Endodermal cell (in vitro differentiated cells): ENCODE data around the gene TMEM183A. TPM values are rescaled to one million over a fixed set of nuclear protein-coding genes. Genes with fewer than 3 reads are reported as not detected.

Experiments
- DNase-seq: peaks from one replicate; pipeline ENCODE4 v3.0.0-alpha.2; 2017
- H3K27ac ChIP-seq: 2 replicates; pipeline ENCODE4 v1.5.1; 2013; ENCODE audit warnings: mild to moderate bottlenecking, low read depth, low read length, moderate library complexity
- H3K27me3 ChIP-seq: 2 replicates; pipeline ENCODE4 v1.6.1; 2013; ENCODE audit warnings: mild to moderate bottlenecking, low read length, moderate library complexity; ENCODE audit not compliant: insufficient read depth, control insufficient read depth, poor library complexity, severe bottlenecking
- H3K36me3 ChIP-seq: 2 replicates; pipeline ENCODE4 v1.7.0; 2013; ENCODE audit warnings: mild to moderate bottlenecking, low read length, moderate library complexity; ENCODE audit not compliant: control insufficient read depth, insufficient read depth
- H3K4me1 ChIP-seq: one replicate; pipeline ENCODE4 v1.7.0; 2013; ENCODE audit warnings: low read length; ENCODE audit not compliant: control insufficient read depth, insufficient read depth
- H3K4me3 ChIP-seq: 2 replicates; pipeline ENCODE4 v1.5.1; 2013; ENCODE audit warnings: mild to moderate bottlenecking, low read length, moderate library complexity
- H3K9ac ChIP-seq: 2 replicates; pipeline ENCODE4 v1.6.1; 2013; ENCODE audit warnings: mild to moderate bottlenecking, low read length, moderate library complexity; ENCODE audit not compliant: poor library complexity, severe bottlenecking; ENCODE audit errors: extremely low read depth
- H3K9me3 ChIP-seq: 2 replicates; pipeline ENCODE4 v1.6.1; 2013; ENCODE audit warnings: mild to moderate bottlenecking, low read length, moderate library complexity; ENCODE audit not compliant: control insufficient read depth
- H3K27ac Mint-ChIP-seq: 2 replicates; pipeline ENCODE4 v1.8.0; 2020; ENCODE audit warnings: mixed read lengths
- H3K27me3 Mint-ChIP-seq: 2 replicates; pipeline ENCODE4 v1.8.0; 2021; ENCODE audit warnings: mild to moderate bottlenecking, mixed read lengths; ENCODE audit not compliant: insufficient read depth
- H3K36me3 Mint-ChIP-seq: 2 replicates; pipeline ENCODE4 v1.8.0; 2020; ENCODE audit warnings: low read depth, mixed read lengths
- H3K4me1 Mint-ChIP-seq: 2 replicates; pipeline ENCODE4 v1.8.0; 2020; ENCODE audit warnings: mixed read lengths
- H3K4me3 Mint-ChIP-seq: 2 replicates; pipeline ENCODE4 v1.8.0; 2020; ENCODE audit warnings: mild to moderate bottlenecking, moderate library complexity, mixed read lengths
- H3K9me3 Mint-ChIP-seq: 2 replicates; pipeline ENCODE4 v1.8.0; 2020; ENCODE audit warnings: mild to moderate bottlenecking, mixed read lengths
- WGBS, 2 experiments: methylation state at CpG; one replicate each; pipeline versions ENCODE4 v1.1.5 to v1.1.7; 2013; ENCODE audit warnings: missing lambda C conversion rate in 2 of 2, mixed read lengths in 1 of 2; ENCODE audit not compliant: insufficient coverage in 1 of 2, insufficient read length in 1 of 2; 5-methylcytosine and 5-hydroxymethylcytosine counted together
- total RNA-seq, 2 donors: library from RNA; stranded (reverse); fragmentation: NEBNext Ultra II Directional in 1 of 2; extraction: Animal tissue kit (Norgen Biotek cat#: 25700) in 1 of 2; gene quantifications; 2 replicates in 1 of 2; 3 replicates in 1 of 2; pipeline ENCODE4 v1.2.1, GENCODE V29; 2021
- TF ChIP-seq, protein P1 (sequence below): fragments of 200-600 bp; sonication (generic); conservative IDR thresholded peaks from 2 replicates; pipeline ENCODE4 v1.5.0; 2021; ENCODE audit warnings: antibody characterized with exemption, mild to moderate bottlenecking

Gene TMEM183A
- total RNA-seq, 2 donors from 2014 or later = 88.9 to 89.7 TPM

GRCh38 chr1:203055161-203055799 lies 48.1 kb downstream of the TMEM183A start:
- Mint-ChIP-seq H3K36me3 (peaks cover 5% of the 10 kb centered on the region), H3K4me3 (no peak overlapping the region), H3K4me1 (peaks cover 6% of the 10 kb centered on the region), H3K9me3 (no peaks in the 10 kb centered on the region), H3K27me3 (peaks cover 2% of the 10 kb centered on the region), H3K27ac (no peak overlapping the region)
- peak; percentile 86 for DNase-seq
- Histone ChIP-seq H3K4me1 (no peaks in the 10 kb centered on the region), H3K4me3 (no peak overlapping the region), H3K9me3 (peaks cover under 1% of the 10 kb centered on the region), H3K27ac (no peak overlapping the region), H3K36me3 (peaks cover 5% of the 10 kb centered on the region), H3K27me3 (no peaks in the 10 kb centered on the region), H3K9ac (no peak overlapping the region)
- WGBS, 2 experiments = 85 to 87% methylated on average over 7 to 24 of the region's 24 CpGs
- TF ChIP-seq, protein P1, sequence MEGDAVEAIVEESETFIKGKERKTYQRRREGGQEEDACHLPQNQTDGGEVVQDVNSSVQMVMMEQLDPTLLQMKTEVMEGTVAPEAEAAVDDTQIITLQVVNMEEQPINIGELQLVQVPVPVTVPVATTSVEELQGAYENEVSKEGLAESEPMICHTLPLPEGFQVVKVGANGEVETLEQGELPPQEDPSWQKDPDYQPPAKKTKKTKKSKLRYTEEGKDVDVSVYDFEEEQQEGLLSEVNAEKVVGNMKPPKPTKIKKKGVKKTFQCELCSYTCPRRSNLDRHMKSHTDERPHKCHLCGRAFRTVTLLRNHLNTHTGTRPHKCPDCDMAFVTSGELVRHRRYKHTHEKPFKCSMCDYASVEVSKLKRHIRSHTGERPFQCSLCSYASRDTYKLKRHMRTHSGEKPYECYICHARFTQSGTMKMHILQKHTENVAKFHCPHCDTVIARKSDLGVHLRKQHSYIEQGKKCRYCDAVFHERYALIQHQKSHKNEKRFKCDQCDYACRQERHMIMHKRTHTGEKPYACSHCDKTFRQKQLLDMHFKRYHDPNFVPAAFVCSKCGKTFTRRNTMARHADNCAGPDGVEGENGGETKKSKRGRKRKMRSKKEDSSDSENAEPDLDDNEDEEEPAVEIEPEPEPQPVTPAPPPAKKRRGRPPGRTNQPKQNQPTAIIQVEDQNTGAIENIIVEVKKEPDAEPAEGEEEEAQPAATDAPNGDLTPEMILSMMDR = peak; percentile 73

DNA sequence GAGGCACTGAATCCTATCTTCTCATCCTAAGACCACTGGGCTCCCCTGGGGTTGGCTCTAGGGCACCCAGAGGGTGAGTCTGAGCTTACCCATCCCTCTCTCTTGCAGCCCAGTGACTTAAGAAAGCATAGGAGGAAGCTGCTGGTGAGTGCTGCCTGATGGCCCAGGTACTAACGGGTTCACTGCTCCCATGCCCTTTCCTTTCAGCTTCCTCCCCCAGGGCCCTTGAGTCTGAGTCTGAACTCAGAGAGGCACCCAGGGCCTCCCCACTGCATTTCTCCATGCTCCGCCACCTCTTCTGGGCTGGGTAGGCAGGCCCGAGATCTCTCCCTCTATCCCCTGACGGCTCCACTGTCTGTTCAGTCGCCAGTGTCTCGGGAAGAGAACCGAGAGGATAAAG lies 48.8 kb downstream of the TMEM183A start:
- Histone ChIP-seq H3K27me3 (no peaks in the 10 kb centered on the region), H3K4me3 (no peak overlapping the region), H3K27ac (no peak overlapping the region), H3K9ac (no peak overlapping the region), H3K36me3 (peaks cover 11% of the 10 kb centered on the region), H3K4me1 (no peaks in the 10 kb centered on the region), H3K9me3 (peaks cover 8% of the 10 kb centered on the region)
- TF ChIP-seq, protein P1 = no peak
- H3K27me3 Mint-ChIP-seq = peaks cover 2% of the 10 kb centered on the region
- H3K4me1 Mint-ChIP-seq = peaks cover 6% of the 10 kb centered on the region
- no peak overlapping the region for H3K27ac Mint-ChIP-seq
- H3K36me3 Mint-ChIP-seq = peaks cover 11% of the 10 kb centered on the region
- H3K4me3 Mint-ChIP-seq = no peak overlapping the region
- 92 to 93% methylated on average over 3 to 7 of the region's 7 CpGs for whole genome bisulfite sequencing, 2 experiments
- DNase-seq = no peak
- peaks cover 5% of the 10 kb centered on the region for H3K9me3 Mint-ChIP-seq

GRCh38 chr1:203056516-203056915 lies 49.3 kb downstream of the TMEM183A start:
- Mint-ChIP-seq H3K4me3 (no peak overlapping the region), H3K27me3 (peaks cover 2% of the 10 kb centered on the region), H3K27ac (no peak overlapping the region), H3K4me1 (peaks cover 5% of the 10 kb centered on the region), H3K36me3 (peaks cover 15% of the 10 kb centered on the region), H3K9me3 (peaks cover 10% of the 10 kb centered on the region)
- WGBS, 2 experiments = 93 to 100% methylated on average over 1 to 6 of the region's 6 CpGs
- TF ChIP-seq, protein P1 = peak; percentile 59
- Histone ChIP-seq H3K9me3 (peaks cover 13% of the 10 kb centered on the region), H3K36me3 (peaks cover 11% of the 10 kb centered on the region), H3K27ac (no peak overlapping the region), H3K4me3 (no peak overlapping the region), H3K9ac (no peak overlapping the region), H3K4me1 (no peaks in the 10 kb centered on the region), H3K27me3 (no peaks in the 10 kb centered on the region)
- no peak for DNase-seq
